B cell (primary cell): Measurements from ENCODE around the gene CD8A.

Experiments used
- CTCF ChIP-seq: fragments of 200-600 bp; IDR thresholded peaks from one replicate; pipeline ENCODE4 v1.8.0; 2022; ENCODE audit warnings: antibody characterized with exemption, mild to moderate bottlenecking
- EZH2 ChIP-seq: IDR thresholded peaks from 2 replicates; pipeline ENCODE4 v1.6.1; 2012; ENCODE audit warnings: borderline replicate concordance, low read depth, mild to moderate bottlenecking, moderate library complexity, low read length; ENCODE audit not compliant: insufficient read depth, poor library complexity, severe bottlenecking

DNA sequence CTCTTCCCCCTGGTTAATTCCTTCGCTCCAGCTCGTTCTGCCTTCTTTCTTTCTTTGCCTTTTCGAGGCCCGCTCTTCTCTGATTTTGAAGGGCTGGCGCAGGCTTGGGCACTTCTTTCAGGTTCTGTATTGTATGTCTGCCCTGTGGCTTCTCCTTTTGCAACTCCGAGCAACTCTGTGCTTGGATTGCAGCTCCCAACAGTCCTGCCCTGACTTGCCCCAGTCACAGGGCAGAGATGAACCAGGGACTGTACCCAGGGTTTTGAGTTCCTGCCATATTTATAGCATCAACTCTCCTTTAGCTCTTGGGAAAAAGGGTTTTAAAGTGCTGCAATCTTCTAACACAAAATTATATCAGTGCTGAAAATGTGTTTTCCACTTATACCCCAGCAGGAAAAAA, 31.1 kb upstream of the CD8A start:
- TF ChIP-seq EZH2: no peak
- TF ChIP-seq CTCF: no peak
